Forelimb muscle (tissue), 1 donor: Measurements from ENCODE around the gene MAGEA4. TPM values are rescaled to one million over a fixed set of nuclear protein-coding genes. Genes with fewer than 3 reads are reported as not detected.

Source experiments
- DNase-seq: peaks from one replicate; pipeline ENCODE4 v3.0.0-alpha.2; 2013; ENCODE audit warnings: low read depth
- polyA plus RNA-seq: library from polyadenylated mRNA; unstranded; fragments of 120-200 nt; gene quantifications from one replicate; pipeline ENCODE4 v1.2.1, GENCODE V29; 2013; ENCODE audit not compliant: insufficient read length

Gene MAGEA4
- polyA plus RNA-seq, 1 donor, result not detected

DNA sequence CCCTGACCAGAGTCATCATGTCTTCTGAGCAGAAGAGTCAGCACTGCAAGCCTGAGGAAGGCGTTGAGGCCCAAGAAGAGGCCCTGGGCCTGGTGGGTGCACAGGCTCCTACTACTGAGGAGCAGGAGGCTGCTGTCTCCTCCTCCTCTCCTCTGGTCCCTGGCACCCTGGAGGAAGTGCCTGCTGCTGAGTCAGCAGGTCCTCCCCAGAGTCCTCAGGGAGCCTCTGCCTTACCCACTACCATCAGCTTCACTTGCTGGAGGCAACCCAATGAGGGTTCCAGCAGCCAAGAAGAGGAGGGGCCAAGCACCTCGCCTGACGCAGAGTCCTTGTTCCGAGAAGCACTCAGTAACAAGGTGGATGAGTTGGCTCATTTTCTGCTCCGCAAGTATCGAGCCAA, 11.0 kb downstream of the MAGEA4 start:
- DNase-seq, result no peak

DNA sequence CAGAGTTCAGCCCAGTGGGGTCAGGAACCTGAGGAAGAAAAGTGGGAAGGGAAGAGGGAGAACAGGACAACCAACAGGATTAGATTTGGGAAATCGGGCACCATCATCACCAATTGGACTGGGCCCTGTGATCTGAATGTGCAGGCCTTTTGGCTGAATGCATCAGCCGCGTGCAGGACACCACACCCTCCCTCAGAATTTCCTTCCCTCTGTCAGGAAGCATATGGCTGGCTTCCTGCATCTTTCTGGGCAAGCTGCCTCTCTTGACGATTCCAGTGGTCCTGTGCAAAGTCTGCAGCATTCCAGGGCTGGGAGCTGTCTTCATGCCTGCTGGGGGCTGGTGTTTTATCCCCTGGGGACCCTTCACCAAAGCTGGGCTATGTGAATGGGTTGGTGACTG, 16.4 kb downstream of the MAGEA4 start:
- no peak for DNase-seq

DNA sequence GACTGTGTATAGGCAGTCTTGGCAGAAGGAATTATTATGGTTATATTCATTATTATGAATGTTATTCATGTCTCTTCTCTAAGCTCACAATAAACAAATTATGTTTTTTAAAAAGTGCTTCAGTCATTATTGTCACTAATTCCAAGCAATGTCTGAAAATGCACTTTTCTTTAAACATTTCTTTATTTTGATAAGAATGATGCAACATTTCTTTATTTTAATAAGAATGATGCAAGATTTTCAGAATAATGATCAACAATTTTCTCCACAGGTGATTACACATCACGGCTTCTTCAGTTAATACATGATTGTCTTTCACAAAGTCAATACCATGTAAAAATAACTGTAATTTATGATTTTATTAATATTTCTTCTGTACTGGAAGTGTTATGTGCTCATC, 22.7 kb downstream of the MAGEA4 start:
- no peak for DNase-seq

DNA sequence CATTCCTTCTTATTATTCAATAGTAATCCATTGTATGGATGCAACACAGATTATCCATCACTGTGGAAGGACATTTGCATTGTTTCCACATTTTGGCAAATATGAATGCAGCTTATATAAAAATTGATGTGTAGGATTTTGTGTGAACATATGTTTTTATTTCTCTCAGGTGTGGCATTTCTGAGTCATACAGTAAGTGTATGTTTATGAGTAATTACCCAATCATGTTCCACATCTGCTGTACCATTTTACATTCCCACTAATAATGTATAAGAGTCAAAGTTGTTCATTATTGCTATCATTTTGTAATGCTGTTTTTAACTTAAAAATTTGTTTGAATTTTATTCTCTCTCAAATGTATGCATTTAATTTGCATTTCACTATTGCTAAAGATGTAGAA, 25.5 kb downstream of the MAGEA4 start:
- no peak for DNase-seq

DNA sequence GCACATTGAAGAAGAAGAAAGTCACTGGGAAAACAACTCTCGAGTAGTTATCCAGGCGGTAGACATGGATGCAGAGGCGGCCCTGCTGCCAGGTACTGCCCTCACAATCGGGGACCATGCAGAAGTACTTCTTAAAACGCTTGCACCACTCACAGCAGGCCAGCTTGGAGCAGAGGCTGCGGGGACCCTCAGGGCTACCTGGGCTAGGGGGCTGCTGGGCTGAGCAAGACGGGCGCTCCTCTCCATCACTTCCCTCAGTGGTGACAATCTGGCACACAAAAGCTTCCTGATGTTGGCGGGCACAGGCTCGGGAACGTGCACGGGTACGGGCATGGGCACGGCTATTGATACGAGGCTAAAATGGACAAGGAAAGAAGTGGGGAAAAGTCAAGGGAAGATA, 42.0 kb downstream of the MAGEA4 start:
- DNase-seq, result no peak

DNA sequence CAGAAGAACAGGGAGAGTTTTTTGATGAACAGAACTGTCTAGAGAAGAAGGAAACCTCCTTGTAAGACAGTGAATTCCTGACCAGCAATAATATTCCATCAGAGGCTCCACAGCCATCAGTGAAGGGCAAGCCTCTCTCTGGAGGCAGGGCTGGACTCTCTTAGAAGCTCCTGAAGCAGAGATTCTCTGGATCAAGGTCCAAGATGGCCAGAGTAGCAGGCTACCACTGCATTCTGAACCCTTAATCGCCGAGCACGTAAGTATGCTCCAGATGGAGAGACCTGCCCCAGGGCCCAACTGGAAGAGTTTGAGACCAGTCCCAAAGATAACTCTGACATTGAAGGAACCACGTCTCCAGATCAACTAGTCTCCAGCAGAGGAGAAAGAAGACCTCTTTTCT, 45.4 kb downstream of the MAGEA4 start:
- DNase-seq, result no peak

DNA sequence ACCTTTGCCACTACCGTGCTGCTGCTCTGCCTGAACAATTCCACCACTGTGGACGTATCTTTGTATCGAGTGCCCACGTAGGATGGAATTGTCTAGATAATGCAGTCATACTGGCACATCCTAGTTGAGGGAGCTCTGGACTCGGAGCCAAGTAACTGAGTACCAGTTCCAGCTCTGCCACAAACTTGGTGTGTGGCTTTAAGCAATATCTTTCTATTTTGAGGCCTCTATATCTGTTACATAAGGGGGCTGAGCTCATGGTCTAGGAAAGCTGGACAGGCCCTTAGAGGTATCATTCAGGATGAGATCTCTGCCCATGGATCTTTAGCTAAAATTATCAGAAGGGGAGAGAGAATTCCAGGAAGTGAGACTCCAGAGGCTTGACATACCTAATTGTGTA, 49.3 kb downstream of the MAGEA4 start:
- DNase-seq, result no peak

DNA sequence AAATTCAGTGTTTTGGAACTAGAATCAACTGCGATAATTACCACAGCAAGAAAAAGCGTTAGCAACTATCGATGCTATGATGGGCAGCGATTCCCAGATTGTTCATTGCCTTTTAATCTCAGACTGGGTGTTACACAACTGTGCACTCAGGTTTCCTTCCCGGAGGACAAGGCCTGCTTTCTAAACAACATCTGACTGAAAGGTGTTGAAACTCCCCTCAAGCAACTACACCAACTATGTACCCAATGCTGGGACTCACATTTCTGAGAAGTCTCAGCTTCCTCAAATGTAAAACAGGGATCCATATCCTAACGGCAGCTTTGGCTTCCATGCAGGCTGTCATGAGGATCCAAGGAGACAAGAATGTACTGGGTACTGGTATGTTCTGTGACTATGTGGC, 53.5 kb downstream of the MAGEA4 start:
- no peak for DNase-seq

DNA sequence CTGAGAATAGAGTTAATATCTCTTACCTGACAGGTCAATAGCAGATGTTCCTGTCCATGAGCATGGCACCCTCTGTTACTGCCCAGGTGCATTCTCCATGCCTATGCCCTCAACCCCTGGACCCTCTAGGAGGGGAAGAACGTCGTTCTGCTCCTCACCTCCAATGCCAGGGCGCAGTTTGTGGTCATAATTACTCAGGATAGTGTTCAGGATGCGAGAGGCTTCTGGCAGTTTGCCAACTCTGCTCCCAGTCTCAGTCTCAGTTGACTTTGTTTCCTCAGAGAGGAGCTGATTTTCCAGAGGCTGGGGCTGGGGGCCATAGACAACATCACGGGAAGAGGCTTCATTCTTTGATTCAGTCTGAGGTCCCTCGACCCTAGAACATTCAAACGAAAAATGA, 57.3 kb downstream of the MAGEA4 start:
- DNase-seq, result no peak

DNA sequence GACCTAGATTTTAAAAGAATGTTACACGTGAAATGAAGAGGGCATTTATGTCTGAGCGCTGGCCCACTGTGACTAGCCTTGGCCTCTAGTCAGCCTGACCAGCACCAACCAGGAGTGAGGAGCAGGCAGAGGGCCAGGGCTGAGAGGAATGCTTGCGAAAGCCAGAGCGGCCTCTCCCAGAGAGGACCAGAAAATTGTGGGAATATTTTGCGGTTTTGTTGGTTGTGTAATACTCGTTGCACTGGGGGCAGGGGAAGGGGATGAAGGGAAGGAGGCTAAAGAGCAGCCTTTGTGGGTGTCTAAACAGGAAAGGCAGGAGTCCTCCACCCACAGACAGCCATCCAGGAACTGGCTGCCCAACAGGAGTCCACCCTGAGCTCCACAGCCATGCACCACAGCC, 58.0 kb downstream of the MAGEA4 start:
- no peak for DNase-seq

DNA sequence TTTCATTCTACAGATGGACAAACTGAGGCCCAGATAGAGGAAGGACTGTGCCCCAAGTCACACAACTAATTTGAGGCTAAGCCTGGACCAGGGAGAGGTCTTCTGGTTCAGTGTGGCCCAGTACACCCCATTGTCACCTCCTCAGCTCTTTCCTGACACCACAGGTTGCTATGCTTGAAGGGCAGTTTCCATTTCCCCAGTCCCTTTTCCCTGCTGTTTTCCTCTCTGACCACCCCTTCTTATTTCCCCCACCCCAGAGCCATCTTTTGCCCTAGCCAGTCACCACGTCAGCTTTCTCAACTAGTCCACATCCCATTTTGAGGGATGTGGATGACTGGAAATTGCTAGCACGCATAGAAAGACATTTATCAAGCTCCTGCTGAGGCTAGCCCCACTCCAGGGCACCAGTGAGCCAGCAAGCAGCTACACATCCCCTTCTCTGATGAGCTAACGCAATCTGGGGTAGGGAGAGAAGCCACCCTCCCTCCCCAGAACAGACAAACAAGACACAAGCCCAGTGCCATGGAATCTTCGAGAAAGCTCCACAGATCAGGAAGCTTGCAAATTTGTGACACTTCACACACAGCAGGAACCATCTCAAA, 60.5 kb downstream of the MAGEA4 start:
- DNase-seq, result no peak

DNA sequence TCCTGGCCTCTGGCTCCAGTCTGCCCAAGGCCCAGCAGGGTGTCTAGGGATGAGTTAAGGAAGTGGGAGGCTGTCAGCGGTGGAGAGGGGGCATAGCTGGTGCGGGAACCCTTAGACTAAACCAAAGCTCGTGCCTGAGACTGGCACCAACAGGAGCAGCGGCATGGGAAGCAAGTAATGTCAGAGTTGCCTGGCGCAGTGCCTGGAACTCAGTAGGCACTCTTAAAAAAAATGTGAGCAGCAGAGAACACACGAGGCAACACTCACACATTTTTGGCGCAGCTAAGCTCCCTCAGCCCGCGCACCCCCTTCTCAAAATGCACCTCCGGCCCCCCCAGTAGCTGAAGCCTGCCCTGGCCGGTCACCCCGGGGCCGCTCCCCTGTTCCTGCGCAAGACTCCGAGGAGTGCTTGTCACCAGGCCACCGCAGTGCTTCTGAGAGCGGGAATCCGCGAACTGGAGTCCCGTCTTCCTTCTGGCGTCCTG, 61.2 kb downstream of the MAGEA4 start:
- DNase-seq, result no peak

Other genes with a start within 250 kb of the MAGEA4 start
- gene PRRG3, start 217.4 kb upstream of the MAGEA4 start, polyA plus RNA-seq, result 28.6 TPM
- 1.2 TPM for gene FATE1, start 196.9 kb upstream of the MAGEA4 start, polyA plus RNA-seq
- not detected for gene CNGA2, start 178.1 kb upstream of the MAGEA4 start, polyA plus RNA-seq
- gene GABRE, start 61.8 kb downstream of the MAGEA4 start, polyA plus RNA-seq, result 51.0 TPM
- gene MAGEA10, start 225.7 kb downstream of the MAGEA4 start, polyA plus RNA-seq, result not detected